ENCODE measurements around the gene RAB24. TPM values are rescaled to one million over a fixed set of nuclear protein-coding genes. Genes with fewer than 3 reads are reported as not detected.

The RAB24 gene
- total and polyA plus RNA-seq, 2 experiments from 2014 or later, result 27.1 to 27.7 TPM

- Mint-ChIP-seq H3K4me1 (peaks cover 14% of the 10 kb centered on the region), H3K9me3 (no peaks in the 10 kb centered on the region), H3K4me3 (no peak overlapping the region), H3K27ac (no peak overlapping the region), H3K27me3 (ENCODE audit: insufficient read depth, low read depth, poor library complexity) (peaks cover 10% of the 10 kb centered on the region), H3K36me3 (ENCODE audit: low read depth) (peaks cover 56% of the 10 kb centered on the region)
- H3K36me3 ChIP-seq (ENCODE audit: insufficient read depth), result peaks cover 5% of the 10 kb centered on the region; the same call in 1 of the 2 replicates
- peaks cover 3% of the 10 kb centered on the region; the same call in 1 of the 2 replicates for H4K20me1 ChIP-seq (replicated peaks; ENCODE audit: insufficient read depth)
- no peaks in the 10 kb centered on the region for H3F3A ChIP-seq (replicated peaks; ENCODE audit: low read depth)
- DNase-seq (ENCODE audit: low spot score) (no peak), ATAC-seq (no peak)
- H3K27ac ChIP-seq (ENCODE audit: low read depth), result no peak overlapping the region
- no peak overlapping the region for H3K4me2 ChIP-seq
- no peaks in the 10 kb centered on the region for H3K9me2 ChIP-seq (ENCODE audit: insufficient read depth)
- no peak overlapping the region for H3K4me3 ChIP-seq
- no peaks in the 10 kb centered on the region for H3K4me1 ChIP-seq (ENCODE audit: insufficient read depth)
- H3K79me2 ChIP-seq (replicated peaks; ENCODE audit: insufficient read depth), result no peaks in the 10 kb centered on the region
- H2AFZ ChIP-seq, result no peak overlapping the region
- no peaks in the 10 kb centered on the region for H3K27me3 ChIP-seq (ENCODE audit: insufficient read depth)
- no peak for TF ChIP-seq EZH2phosphoT487 (IDR thresholded peaks at IDR 0.05; ENCODE audit: unreplicated experiment)
- no peak for TF ChIP-seq STAT1 (IDR thresholded peaks at IDR 0.05; ENCODE audit: unreplicated experiment)
- TF ChIP-seq, protein P1, sequence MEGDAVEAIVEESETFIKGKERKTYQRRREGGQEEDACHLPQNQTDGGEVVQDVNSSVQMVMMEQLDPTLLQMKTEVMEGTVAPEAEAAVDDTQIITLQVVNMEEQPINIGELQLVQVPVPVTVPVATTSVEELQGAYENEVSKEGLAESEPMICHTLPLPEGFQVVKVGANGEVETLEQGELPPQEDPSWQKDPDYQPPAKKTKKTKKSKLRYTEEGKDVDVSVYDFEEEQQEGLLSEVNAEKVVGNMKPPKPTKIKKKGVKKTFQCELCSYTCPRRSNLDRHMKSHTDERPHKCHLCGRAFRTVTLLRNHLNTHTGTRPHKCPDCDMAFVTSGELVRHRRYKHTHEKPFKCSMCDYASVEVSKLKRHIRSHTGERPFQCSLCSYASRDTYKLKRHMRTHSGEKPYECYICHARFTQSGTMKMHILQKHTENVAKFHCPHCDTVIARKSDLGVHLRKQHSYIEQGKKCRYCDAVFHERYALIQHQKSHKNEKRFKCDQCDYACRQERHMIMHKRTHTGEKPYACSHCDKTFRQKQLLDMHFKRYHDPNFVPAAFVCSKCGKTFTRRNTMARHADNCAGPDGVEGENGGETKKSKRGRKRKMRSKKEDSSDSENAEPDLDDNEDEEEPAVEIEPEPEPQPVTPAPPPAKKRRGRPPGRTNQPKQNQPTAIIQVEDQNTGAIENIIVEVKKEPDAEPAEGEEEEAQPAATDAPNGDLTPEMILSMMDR (conservative IDR thresholded peaks at IDR 0.05; ENCODE audit: low read depth in 2 of 2), result no peak
- TF ChIP-seq, protein P2, sequence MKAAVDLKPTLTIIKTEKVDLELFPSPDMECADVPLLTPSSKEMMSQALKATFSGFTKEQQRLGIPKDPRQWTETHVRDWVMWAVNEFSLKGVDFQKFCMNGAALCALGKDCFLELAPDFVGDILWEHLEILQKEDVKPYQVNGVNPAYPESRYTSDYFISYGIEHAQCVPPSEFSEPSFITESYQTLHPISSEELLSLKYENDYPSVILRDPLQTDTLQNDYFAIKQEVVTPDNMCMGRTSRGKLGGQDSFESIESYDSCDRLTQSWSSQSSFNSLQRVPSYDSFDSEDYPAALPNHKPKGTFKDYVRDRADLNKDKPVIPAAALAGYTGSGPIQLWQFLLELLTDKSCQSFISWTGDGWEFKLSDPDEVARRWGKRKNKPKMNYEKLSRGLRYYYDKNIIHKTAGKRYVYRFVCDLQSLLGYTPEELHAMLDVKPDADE (IDR thresholded peaks at IDR 0.05), result no peak
- TF ChIP-seq NANOG (IDR thresholded peaks at IDR 0.05; ENCODE audit: borderline replicate concordance), result no peak
- TF ChIP-seq JUNB (IDR thresholded peaks at IDR 0.05; ENCODE audit: unreplicated experiment), result no peak
- TF ChIP-seq, protein P3, sequence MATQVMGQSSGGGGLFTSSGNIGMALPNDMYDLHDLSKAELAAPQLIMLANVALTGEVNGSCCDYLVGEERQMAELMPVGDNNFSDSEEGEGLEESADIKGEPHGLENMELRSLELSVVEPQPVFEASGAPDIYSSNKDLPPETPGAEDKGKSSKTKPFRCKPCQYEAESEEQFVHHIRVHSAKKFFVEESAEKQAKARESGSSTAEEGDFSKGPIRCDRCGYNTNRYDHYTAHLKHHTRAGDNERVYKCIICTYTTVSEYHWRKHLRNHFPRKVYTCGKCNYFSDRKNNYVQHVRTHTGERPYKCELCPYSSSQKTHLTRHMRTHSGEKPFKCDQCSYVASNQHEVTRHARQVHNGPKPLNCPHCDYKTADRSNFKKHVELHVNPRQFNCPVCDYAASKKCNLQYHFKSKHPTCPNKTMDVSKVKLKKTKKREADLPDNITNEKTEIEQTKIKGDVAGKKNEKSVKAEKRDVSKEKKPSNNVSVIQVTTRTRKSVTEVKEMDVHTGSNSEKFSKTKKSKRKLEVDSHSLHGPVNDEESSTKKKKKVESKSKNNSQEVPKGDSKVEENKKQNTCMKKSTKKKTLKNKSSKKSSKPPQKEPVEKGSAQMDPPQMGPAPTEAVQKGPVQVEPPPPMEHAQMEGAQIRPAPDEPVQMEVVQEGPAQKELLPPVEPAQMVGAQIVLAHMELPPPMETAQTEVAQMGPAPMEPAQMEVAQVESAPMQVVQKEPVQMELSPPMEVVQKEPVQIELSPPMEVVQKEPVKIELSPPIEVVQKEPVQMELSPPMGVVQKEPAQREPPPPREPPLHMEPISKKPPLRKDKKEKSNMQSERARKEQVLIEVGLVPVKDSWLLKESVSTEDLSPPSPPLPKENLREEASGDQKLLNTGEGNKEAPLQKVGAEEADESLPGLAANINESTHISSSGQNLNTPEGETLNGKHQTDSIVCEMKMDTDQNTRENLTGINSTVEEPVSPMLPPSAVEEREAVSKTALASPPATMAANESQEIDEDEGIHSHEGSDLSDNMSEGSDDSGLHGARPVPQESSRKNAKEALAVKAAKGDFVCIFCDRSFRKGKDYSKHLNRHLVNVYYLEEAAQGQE (IDR thresholded peaks at IDR 0.05; ENCODE audit: unreplicated experiment), result no peak
- no peak for TF ChIP-seq ZNF331 (CRISPR knock-in tag; IDR thresholded peaks at IDR 0.05; ENCODE audit: low read depth)
- TF ChIP-seq ZNF114 (CRISPR knock-in tag; IDR thresholded peaks at IDR 0.05), result no peak
Measured at GRCh38 chr5:177333420-177334154, 30.1 kb upstream of the RAB24 start.

All from GM23338 (cell line).